ENCODE data around the gene ENGASE. TPM values are rescaled to one million over a fixed set of nuclear protein-coding genes. Genes with fewer than 3 reads are reported as not detected.
A peak's percentile ranks its signal among the peaks of the same experiment; 100 is the strongest.

The ENGASE gene
- total RNA-seq, 2 donors from 2014 or later = 26.9 to 30.2 TPM

- ATAC-seq (replicated peaks) = no peak
- Mint-ChIP-seq H3K36me3 (ENCODE audit: low read depth) (peaks cover 22% of the 10 kb centered on the region), H3K27ac (peak overlapping the region; percentile 86), H3K4me1 (peaks cover 7% of the 10 kb centered on the region), H3K4me3 (peak overlapping the region; percentile 85), H3K9me3 (no peaks in the 10 kb centered on the region), H3K27me3 (no peaks in the 10 kb centered on the region)
Measured at GRCh38 chr17:79075861-79076406, 1.3 kb downstream of the ENGASE start.

GRCh38 chr17:79077587-79077986 is 3.0 kb downstream of the ENGASE start:
- Mint-ChIP-seq H3K27ac (no peak overlapping the region), H3K36me3 (ENCODE audit: low read depth) (peaks cover 33% of the 10 kb centered on the region), H3K27me3 (no peaks in the 10 kb centered on the region), H3K9me3 (no peaks in the 10 kb centered on the region), H3K4me3 (no peak overlapping the region), H3K4me1 (peaks cover 7% of the 10 kb centered on the region)
- ATAC-seq (replicated peaks) = no peak

DNA sequence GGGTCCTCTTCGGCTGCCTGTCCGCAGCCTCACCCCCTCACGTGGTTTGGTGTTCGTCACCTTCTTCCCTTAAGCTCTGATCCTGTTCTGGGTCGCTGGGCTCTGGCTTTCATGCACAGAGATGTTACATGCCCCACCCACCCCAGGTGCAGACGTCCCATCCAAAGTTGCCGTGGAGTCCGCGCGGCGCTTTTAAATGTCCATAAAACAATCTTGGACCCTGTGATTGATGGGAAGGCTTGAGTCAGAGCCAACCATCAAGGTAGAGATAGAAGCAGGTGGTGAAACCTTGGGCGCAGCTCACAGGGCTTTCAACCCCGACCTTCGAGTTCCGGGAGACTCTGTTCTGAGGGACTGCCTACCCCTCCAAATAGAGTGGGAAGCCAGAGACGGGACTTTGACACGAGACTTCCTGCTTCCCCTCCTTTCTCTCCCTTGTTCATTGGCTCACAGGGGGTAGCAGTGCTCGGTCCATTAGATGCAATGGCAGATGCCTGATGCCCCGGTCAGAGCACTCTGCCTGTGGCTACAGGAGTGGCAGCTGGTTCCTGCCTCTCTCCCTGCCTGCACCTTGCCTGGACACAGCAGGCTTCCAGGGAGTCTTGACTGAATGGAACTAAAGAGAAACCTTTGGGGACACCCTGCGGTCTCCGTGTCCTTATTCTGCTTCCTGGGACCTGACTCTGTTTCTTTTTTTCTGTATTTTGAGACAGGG is 4.0 kb downstream of the ENGASE start:
- Mint-ChIP-seq H3K4me3 (no peak overlapping the region), H3K27ac (no peak overlapping the region), H3K4me1 (peaks cover 7% of the 10 kb centered on the region), H3K27me3 (no peaks in the 10 kb centered on the region), H3K36me3 (ENCODE audit: low read depth) (peaks cover 33% of the 10 kb centered on the region), H3K9me3 (no peaks in the 10 kb centered on the region)
- no peak for ATAC-seq (replicated peaks)

DNA sequence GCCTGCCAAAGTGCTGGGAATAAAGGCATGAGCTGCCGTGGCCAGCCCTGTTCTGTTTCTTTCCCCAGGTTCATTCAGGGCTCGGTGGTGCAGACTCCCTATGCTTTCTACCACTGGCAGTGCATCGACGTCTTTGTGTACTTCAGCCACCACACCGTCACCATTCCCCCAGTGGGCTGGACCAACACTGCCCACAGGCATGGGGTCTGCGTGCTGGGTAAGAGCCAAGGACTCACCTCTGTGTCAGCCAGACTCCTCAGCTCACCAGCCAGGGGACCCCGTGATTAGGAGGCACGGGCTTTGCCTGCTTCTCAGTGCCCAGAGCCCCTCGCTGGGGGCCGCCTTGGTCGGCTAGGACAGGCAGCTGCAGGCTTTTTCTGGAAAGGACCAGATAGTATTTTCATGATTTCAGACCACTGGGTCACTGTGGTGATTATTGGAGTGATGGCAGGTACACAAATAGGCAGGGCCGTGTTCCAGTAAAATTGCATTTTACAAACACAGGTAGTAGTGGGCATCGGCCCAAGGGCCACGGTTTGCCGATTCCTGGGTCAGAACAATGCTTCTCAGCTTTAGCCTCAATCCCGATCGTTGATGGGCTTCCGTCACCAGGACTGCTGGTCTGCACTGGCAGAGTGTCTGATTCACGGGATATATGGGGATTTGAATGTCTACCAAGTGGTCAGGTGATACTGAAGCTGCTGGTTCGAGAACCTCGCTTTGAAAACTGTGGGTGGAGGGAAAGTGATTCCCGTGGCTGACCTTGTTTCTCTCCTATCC is 5.0 kb downstream of the ENGASE start:
- no peaks in the 10 kb centered on the region for H3K27me3 Mint-ChIP-seq
- no peak overlapping the region for H3K4me3 Mint-ChIP-seq
- H3K36me3 Mint-ChIP-seq (ENCODE audit: low read depth) = peaks cover 33% of the 10 kb centered on the region
- H3K27ac Mint-ChIP-seq = no peak overlapping the region
- H3K9me3 Mint-ChIP-seq = no peaks in the 10 kb centered on the region
- ATAC-seq (replicated peaks) = no peak
- peaks cover 7% of the 10 kb centered on the region for H3K4me1 Mint-ChIP-seq

DNA sequence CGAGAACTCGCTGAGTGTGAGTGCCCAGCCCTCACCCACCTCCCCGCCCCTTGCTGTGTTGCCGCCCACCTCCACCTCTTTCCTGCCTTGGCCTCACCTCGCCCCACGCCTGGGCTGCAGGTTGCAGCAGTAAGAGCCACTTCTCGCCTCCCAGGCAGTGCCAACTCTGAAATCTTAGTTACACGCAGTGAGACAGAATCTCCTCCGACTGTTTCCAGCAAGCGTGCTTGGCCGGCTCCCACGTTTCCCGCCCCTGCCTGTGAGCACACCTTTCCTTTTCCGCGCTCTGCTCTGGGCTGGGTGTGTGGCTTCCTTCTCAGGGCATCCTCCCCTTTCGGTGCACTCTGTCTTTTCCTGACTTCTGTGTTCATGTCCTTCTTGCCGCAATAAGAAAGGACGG is 5.7 kb downstream of the ENGASE start:
- peak overlapping the region; percentile 28 for H3K27ac Mint-ChIP-seq
- H3K9me3 Mint-ChIP-seq = no peaks in the 10 kb centered on the region
- H3K36me3 Mint-ChIP-seq (ENCODE audit: low read depth) = peaks cover 33% of the 10 kb centered on the region
- no peak for ATAC-seq (replicated peaks)
- H3K4me1 Mint-ChIP-seq = peaks cover 6% of the 10 kb centered on the region
- no peak overlapping the region for H3K4me3 Mint-ChIP-seq
- H3K27me3 Mint-ChIP-seq = no peaks in the 10 kb centered on the region

- H3K4me3 Mint-ChIP-seq = no peak overlapping the region
- no peaks in the 10 kb centered on the region for H3K27me3 Mint-ChIP-seq
- no peak for ATAC-seq (replicated peaks)
- H3K4me1 Mint-ChIP-seq = peaks cover 1% of the 10 kb centered on the region
- peaks cover 34% of the 10 kb centered on the region for H3K36me3 Mint-ChIP-seq (ENCODE audit: low read depth)
- H3K27ac Mint-ChIP-seq = peak overlapping the region; percentile 28
- H3K9me3 Mint-ChIP-seq = no peaks in the 10 kb centered on the region
Measured at GRCh38 chr17:79080761-79081290, 6.2 kb downstream of the ENGASE start.

- H3K27ac Mint-ChIP-seq = no peak overlapping the region
- ATAC-seq (replicated peaks) = no peak
Measured at GRCh38 chr17:79081571-79082276, 7.1 kb downstream of the ENGASE start.

DNA sequence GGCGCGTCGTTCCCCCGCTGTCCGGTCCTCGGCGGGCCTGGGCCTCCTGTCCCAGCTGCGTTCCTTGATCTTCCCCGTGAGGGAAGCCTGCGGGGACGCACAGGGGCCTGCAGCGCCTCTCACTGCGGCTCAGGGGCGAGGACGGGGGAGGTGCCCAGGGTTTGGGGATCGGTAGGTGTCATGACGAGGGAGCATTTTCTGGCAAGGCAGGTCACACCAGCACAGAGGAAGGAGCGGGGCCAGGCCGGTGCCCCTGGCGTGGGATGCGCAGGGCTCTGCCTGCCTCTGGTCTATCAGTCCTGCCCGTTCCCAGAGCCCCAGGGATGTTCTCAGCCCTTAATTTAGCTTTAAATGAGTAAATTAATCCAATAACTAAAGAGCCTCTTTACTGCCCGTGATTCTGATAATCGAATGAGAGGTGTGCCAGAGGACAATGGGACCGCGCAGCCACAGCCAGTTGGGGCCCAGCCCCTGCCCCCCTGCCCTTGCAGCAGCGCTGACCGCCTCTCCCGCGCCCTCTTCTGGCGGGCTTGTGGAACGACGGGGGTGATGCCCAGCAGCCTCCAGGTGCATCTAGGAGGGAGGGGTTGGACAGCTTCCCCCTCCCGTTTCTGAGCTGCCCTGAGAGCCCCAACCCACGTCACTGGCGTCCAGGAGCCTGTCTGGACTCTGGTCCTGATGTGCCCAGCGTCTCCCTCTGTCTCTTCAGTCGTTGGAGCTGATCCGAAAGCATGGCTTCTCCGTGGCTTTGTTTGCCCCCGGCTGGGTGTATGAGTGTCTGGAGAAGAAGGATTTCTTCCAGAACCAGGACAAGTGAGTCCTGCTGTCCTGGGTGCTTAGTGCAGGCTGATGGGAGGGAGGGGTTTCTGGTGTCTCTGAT is 7.9 kb downstream of the ENGASE start:
- Mint-ChIP-seq H3K4me3 (no peak overlapping the region), H3K27ac (no peak overlapping the region), H3K27me3 (no peaks in the 10 kb centered on the region), H3K9me3 (no peaks in the 10 kb centered on the region), H3K4me1 (no peaks in the 10 kb centered on the region), H3K36me3 (ENCODE audit: low read depth) (peaks cover 47% of the 10 kb centered on the region)
- peak; percentile 59 for ATAC-seq (replicated peaks)

More at GRCh38 chr17:79081571-79082276, 7.1 kb downstream of the ENGASE start:
- Mint-ChIP-seq H3K36me3 (ENCODE audit: low read depth) (peaks cover 43% of the 10 kb centered on the region), H3K27me3 (no peaks in the 10 kb centered on the region), H3K4me3 (no peak overlapping the region), H3K4me1 (no peaks in the 10 kb centered on the region), H3K9me3 (no peaks in the 10 kb centered on the region)

- Mint-ChIP-seq H3K9me3 (no peaks in the 10 kb centered on the region), H3K36me3 (ENCODE audit: low read depth) (peaks cover 47% of the 10 kb centered on the region), H3K27ac (no peak overlapping the region), H3K27me3 (no peaks in the 10 kb centered on the region), H3K4me3 (no peak overlapping the region), H3K4me1 (no peaks in the 10 kb centered on the region)
- ATAC-seq (replicated peaks) = no peak
Measured at GRCh38 chr17:79083191-79083971, 8.8 kb downstream of the ENGASE start.

- peaks cover 40% of the 10 kb centered on the region for H3K36me3 Mint-ChIP-seq (ENCODE audit: low read depth)
- H3K27ac Mint-ChIP-seq = no peak overlapping the region
- ATAC-seq (replicated peaks) = no peak
- H3K27me3 Mint-ChIP-seq = no peaks in the 10 kb centered on the region
- H3K9me3 Mint-ChIP-seq = no peaks in the 10 kb centered on the region
- H3K4me1 Mint-ChIP-seq = no peaks in the 10 kb centered on the region
- H3K4me3 Mint-ChIP-seq = no peak overlapping the region
Measured at GRCh38 chr17:79084291-79085153, 9.9 kb downstream of the ENGASE start.

- H3K9me3 Mint-ChIP-seq = no peaks in the 10 kb centered on the region
- H3K27me3 Mint-ChIP-seq = no peaks in the 10 kb centered on the region
- peaks cover 31% of the 10 kb centered on the region for H3K36me3 Mint-ChIP-seq (ENCODE audit: low read depth)
- ATAC-seq (replicated peaks) = no peak
- no peaks in the 10 kb centered on the region for H3K4me1 Mint-ChIP-seq
- no peak overlapping the region for H3K27ac Mint-ChIP-seq
- no peak overlapping the region for H3K4me3 Mint-ChIP-seq
Measured at GRCh38 chr17:79085154-79085920, 10.7 kb downstream of the ENGASE start.

All from activated T-helper 17 cell treated with anti-CD3 and anti-CD28 coated beads, Interleukin-2, amount 50 U/mL, for 72 hours (primary cell).